Measurements from ENCODE around the gene SLC22A23. TPM values are rescaled to one million over a fixed set of nuclear protein-coding genes. Genes with fewer than 3 reads are reported as not detected.
A peak's percentile ranks its signal among the peaks of the same experiment; 100 is the strongest.

The SLC22A23 gene
- total RNA-seq, 1 donor from 2014 or later = 5.7 TPM

- Mint-ChIP-seq H3K27ac (ENCODE audit: unreplicated experiment) (no peak overlapping the region), H3K27me3 (ENCODE audit: low read depth, unreplicated experiment) (peaks cover 3% of the 10 kb centered on the region), H3K36me3 (ENCODE audit: low read depth, unreplicated experiment) (peaks cover 7% of the 10 kb centered on the region), H3K4me3 (ENCODE audit: unreplicated experiment) (no peak overlapping the region), H3K4me1 (ENCODE audit: low read depth, unreplicated experiment) (no peaks in the 10 kb centered on the region), H3K9me3 (ENCODE audit: unreplicated experiment) (peaks cover 14% of the 10 kb centered on the region)
- Histone ChIP-seq H3K27ac (ENCODE audit: low read depth, low read length) (no peak overlapping the region), H2AFZ (ENCODE audit: low read depth, low read length) (no peak overlapping the region), H3K4me3 (ENCODE audit: insufficient read depth, low read depth, low read length) (no peak overlapping the region), H3K4me2 (ENCODE audit: low read length) (no peak overlapping the region), H3K27me3 (ENCODE audit: insufficient read depth, low read length) (no peaks in the 10 kb centered on the region), H3K79me2 (ENCODE audit: insufficient read depth, low read length) (no peaks in the 10 kb centered on the region), H3K36me3 (ENCODE audit: insufficient read depth, low read length) (no peaks in the 10 kb centered on the region), H3K9ac (ENCODE audit: low read length) (no peak overlapping the region), H3K9me3 (ENCODE audit: insufficient read depth, low read depth, low read length) (peaks cover 4% of the 10 kb centered on the region), H4K20me1 (ENCODE audit: insufficient read depth, low read length) (no peaks in the 10 kb centered on the region), H3K4me1 (ENCODE audit: insufficient read depth, low read length) (no peaks in the 10 kb centered on the region)
- DNase-seq (ENCODE audit: low read depth) (no peak), FAIRE-seq (no peak)
- no peak for TF ChIP-seq CTCF (IDR thresholded peaks at IDR 0.05; ENCODE audit: insufficient read depth, low read depth, low read length)
- TF ChIP-seq EZH2 (IDR thresholded peaks at IDR 0.05; ENCODE audit: insufficient read depth, low read length) = no peak
Measured at GRCh38 chr6:3307436-3307835, 149.4 kb downstream of the SLC22A23 start.

DNA sequence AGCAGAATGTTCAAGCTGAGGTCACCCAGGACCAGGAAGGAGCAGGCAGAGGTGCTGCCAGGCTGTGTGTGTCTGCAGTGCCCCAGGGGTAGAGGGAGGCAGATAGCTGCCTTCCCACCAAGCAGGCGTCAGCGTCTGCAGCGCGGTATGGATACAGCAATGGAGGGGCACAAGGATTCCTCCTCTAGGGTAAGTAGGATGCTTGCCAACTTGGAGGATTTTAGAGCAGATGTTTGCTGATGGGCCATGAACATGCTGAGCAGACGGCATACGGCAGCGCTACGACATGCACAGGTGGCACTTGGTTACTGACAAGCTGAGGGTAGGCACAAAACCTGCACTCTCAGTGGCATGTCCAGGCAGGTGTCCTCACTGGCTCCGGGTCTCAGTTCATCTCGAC lies 150.0 kb downstream of the SLC22A23 start:
- Histone ChIP-seq H3K36me3 (ENCODE audit: insufficient read depth, low read length) (no peaks in the 10 kb centered on the region), H3K4me2 (ENCODE audit: low read length) (no peak overlapping the region), H2AFZ (ENCODE audit: low read depth, low read length) (no peak overlapping the region), H3K27ac (ENCODE audit: low read depth, low read length) (no peak overlapping the region), H3K79me2 (ENCODE audit: insufficient read depth, low read length) (no peaks in the 10 kb centered on the region), H3K9me3 (ENCODE audit: insufficient read depth, low read depth, low read length) (peaks cover 4% of the 10 kb centered on the region), H3K27me3 (ENCODE audit: insufficient read depth, low read length) (no peaks in the 10 kb centered on the region), H3K4me3 (ENCODE audit: insufficient read depth, low read depth, low read length) (no peak overlapping the region), H3K9ac (ENCODE audit: low read length) (no peak overlapping the region), H3K4me1 (ENCODE audit: insufficient read depth, low read length) (no peaks in the 10 kb centered on the region), H4K20me1 (ENCODE audit: insufficient read depth, low read length) (no peaks in the 10 kb centered on the region)
- Mint-ChIP-seq H3K36me3 (ENCODE audit: low read depth, unreplicated experiment) (peaks cover 7% of the 10 kb centered on the region), H3K4me3 (ENCODE audit: unreplicated experiment) (no peak overlapping the region), H3K9me3 (ENCODE audit: unreplicated experiment) (peaks cover 14% of the 10 kb centered on the region), H3K27ac (ENCODE audit: unreplicated experiment) (no peak overlapping the region), H3K27me3 (ENCODE audit: low read depth, unreplicated experiment) (no peaks in the 10 kb centered on the region), H3K4me1 (ENCODE audit: low read depth, unreplicated experiment) (no peaks in the 10 kb centered on the region)
- DNase-seq (ENCODE audit: low read depth) (no peak), FAIRE-seq (no peak)
- no peak for TF ChIP-seq EZH2 (IDR thresholded peaks at IDR 0.05; ENCODE audit: insufficient read depth, low read length)
- no peak for TF ChIP-seq CTCF (IDR thresholded peaks at IDR 0.05; ENCODE audit: insufficient read depth, low read depth, low read length)

- H3K9me3 Mint-ChIP-seq (ENCODE audit: unreplicated experiment) = peaks cover 14% of the 10 kb centered on the region
- H3K4me1 Mint-ChIP-seq (ENCODE audit: low read depth, unreplicated experiment) = no peaks in the 10 kb centered on the region
- TF ChIP-seq CTCF (IDR thresholded peaks at IDR 0.05; ENCODE audit: insufficient read depth, low read depth, low read length) = no peak
- no peak for TF ChIP-seq EZH2 (IDR thresholded peaks at IDR 0.05; ENCODE audit: insufficient read depth, low read length)
- Histone ChIP-seq H3K79me2 (ENCODE audit: insufficient read depth, low read length) (no peaks in the 10 kb centered on the region), H3K4me3 (ENCODE audit: insufficient read depth, low read depth, low read length) (no peak overlapping the region), H3K4me2 (ENCODE audit: low read length) (no peak overlapping the region), H3K9me3 (ENCODE audit: insufficient read depth, low read depth, low read length) (peaks cover 4% of the 10 kb centered on the region), H3K27me3 (ENCODE audit: insufficient read depth, low read length) (no peaks in the 10 kb centered on the region), H4K20me1 (ENCODE audit: insufficient read depth, low read length) (no peaks in the 10 kb centered on the region), H3K9ac (ENCODE audit: low read length) (no peak overlapping the region), H3K36me3 (ENCODE audit: insufficient read depth, low read length) (no peaks in the 10 kb centered on the region), H2AFZ (ENCODE audit: low read depth, low read length) (no peak overlapping the region), H3K27ac (ENCODE audit: low read depth, low read length) (no peak overlapping the region), H3K4me1 (ENCODE audit: insufficient read depth, low read length) (no peaks in the 10 kb centered on the region)
- no peak overlapping the region for H3K27ac Mint-ChIP-seq (ENCODE audit: unreplicated experiment)
- H3K4me3 Mint-ChIP-seq (ENCODE audit: unreplicated experiment) = peak overlapping the region; percentile 45
- H3K27me3 Mint-ChIP-seq (ENCODE audit: low read depth, unreplicated experiment) = no peaks in the 10 kb centered on the region
- peaks cover 7% of the 10 kb centered on the region for H3K36me3 Mint-ChIP-seq (ENCODE audit: low read depth, unreplicated experiment)
- FAIRE-seq (no peak), DNase-seq (ENCODE audit: low read depth) (no peak)
Measured at GRCh38 chr6:3305831-3306230, 151.0 kb downstream of the SLC22A23 start.
